ENCODE measurements around the gene SH3YL1.

GRCh38 chr2:196406-196805, 67.4 kb downstream of the SH3YL1 start:
- TF ChIP-seq RCOR1 (IDR thresholded peaks at IDR 0.05; ENCODE audit: low read length) (no peak), CHD2 (IDR thresholded peaks at IDR 0.05; ENCODE audit: low read length, partially characterized antibody) (no peak), CTCF (IDR thresholded peaks at IDR 0.05) (no peak), RAD21 (IDR thresholded peaks at IDR 0.05; ENCODE audit: low read length) (no peak), FOXM1 (IDR thresholded peaks at IDR 0.05; ENCODE audit: low read depth) (no peak), EP300 (IDR thresholded peaks at IDR 0.05; ENCODE audit: borderline replicate concordance in 1 of 2, low read depth in 1 of 2, low read length in 1 of 2) (no peak), NRF1 (IDR thresholded peaks at IDR 0.05; ENCODE audit: low read depth, low read length) (no peak), SMC3 (IDR thresholded peaks at IDR 0.05; ENCODE audit: low read depth, low read length) (no peak), MAX (IDR thresholded peaks at IDR 0.05; ENCODE audit: low read depth) (no peak), USF2 (IDR thresholded peaks at IDR 0.05; ENCODE audit: borderline replicate concordance, low read depth, low read length) (no peak), IRF3 (IDR thresholded peaks at IDR 0.05; ENCODE audit: low read depth, low read length) (no peak), SIN3A (IDR thresholded peaks at IDR 0.05; ENCODE audit: borderline replicate concordance, low read depth, low read length) (no peak)

All from SK-N-SH (cell line).